22Rv1 (cell line): ENCODE measurements around the gene CDKL1.

Experiments used
- CTCF ChIP-seq: fragments of 450-650 bp; IDR thresholded peaks from 2 replicates; pipeline ENCODE4 v1.5.1; 2017; ENCODE audit warnings: mild to moderate bottlenecking
- ZFX ChIP-seq: fragments of 450-650 bp; IDR thresholded peaks from 2 replicates; pipeline ENCODE4 v1.6.1; 2017; ENCODE audit warnings: antibody characterized with exemption, borderline replicate concordance

- no peak for TF ChIP-seq CTCF
- TF ChIP-seq ZFX = no peak
These were observed 15.7 kb downstream of the CDKL1 start for GRCh38 chr14:50381008-50381407.
